Testis (tissue), 2 donors: Measurements from ENCODE around the gene DPYD.

Experiments
- CTCF ChIP-seq, 3 experiments: fragments of 450-650 bp in 2 of 3; fragments of 200-600 bp in 1 of 3; sonication (generic) in 1 of 3; IDR thresholded peaks; one replicate each; pipeline ENCODE4 v1.5.1; 2016 to 2019; ENCODE audit warnings: antibody characterized with exemption in 3 of 3, mild to moderate bottlenecking in 2 of 3, moderate library complexity in 1 of 3
- POLR2A ChIP-seq: fragments of 450-650 bp; IDR thresholded peaks from one replicate; pipeline ENCODE4 v1.6.1; 2017; ENCODE audit warnings: antibody characterized with exemption, mild to moderate bottlenecking, moderate library complexity

GRCh38 chr1:97833881-97834280, 87.0 kb downstream of the DPYD start:
- TF ChIP-seq CTCF (IDR thresholded peaks at IDR 0.05) (no peak), POLR2A (no peak)
